Colon (tissue), 2 donors: ENCODE results near the gene MS4A3.
"Not testable (repeated sequence)": the region's sequence is repeated elsewhere in the genome, so short reads cannot be mapped to it uniquely, and the experiment has no call there.

Experiments
- FAIRE-seq: peaks from 2 replicates; lab custom pipeline; 2012; peaks lifted over from hg19 to GRCh38; lab: Jason Lieb, UNC
- donor health status: control.
- donor health status: control.

MS4A3 gene

DNA sequence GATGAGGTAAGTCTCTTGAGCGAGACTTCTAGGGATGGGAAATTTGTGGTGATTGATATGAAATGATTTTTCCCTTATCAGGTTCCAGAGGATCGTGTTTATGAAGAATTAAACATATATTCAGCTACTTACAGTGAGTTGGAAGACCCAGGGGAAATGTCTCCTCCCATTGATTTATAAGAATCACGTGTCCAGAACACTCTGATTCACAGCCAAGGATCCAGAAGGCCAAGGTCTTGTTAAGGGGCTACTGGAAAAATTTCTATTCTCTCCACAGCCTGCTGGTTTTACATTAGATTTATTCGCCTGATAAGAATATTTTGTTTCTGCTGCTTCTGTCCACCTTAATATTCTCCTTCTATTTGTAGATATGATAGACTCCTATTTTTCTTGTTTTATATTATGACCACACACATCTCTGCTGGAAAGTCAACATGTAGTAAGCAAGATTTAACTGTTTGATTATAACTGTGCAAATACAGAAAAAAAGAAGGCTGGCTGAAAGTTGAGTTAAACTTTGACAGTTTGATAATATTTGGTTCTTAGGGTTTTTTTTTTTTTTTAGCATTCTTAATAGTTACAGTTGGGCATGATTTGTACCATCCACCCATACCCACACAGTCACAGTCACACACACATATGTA lies 39.1 kb downstream of the MS4A3 start:
- no peak for FAIRE-seq

DNA sequence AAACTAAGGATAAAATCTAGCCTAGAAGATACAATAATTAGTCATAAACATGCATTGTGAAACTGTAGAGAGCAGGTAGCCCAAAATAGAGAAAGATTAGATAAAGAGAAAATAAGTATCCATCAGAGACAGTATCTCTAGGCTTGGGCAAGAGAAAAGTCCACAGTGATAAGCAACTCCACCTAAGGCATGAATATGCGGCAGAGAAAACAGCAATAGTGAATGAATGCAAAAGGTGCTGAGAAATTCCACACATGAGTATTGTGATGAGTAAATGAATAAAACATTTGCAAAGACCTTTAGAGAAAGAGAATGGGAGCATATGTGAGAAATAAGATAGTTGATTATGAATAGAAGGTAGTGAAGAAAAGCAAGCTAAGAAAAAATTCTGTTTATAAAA lies 40.7 kb downstream of the MS4A3 start:
- FAIRE-seq = no peak

DNA sequence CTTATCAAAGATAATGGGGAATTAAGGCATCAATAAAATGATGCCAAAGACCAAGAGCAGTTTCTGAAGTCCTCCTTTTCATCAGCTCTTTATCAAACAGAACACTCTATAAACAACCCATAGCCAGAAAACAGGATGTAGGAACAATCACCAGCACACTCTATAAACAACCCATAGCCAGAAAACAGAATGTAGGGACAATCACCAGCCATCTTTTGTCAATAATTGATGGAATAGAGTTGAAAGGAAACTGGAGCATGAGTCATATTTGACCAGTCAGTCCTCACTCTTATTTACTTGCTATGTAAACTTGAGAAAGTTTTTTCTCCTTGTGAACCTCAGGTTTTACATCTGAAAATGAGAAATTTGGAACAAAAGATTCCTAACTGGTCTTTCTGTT lies 42.0 kb downstream of the MS4A3 start:
- no peak for FAIRE-seq

DNA sequence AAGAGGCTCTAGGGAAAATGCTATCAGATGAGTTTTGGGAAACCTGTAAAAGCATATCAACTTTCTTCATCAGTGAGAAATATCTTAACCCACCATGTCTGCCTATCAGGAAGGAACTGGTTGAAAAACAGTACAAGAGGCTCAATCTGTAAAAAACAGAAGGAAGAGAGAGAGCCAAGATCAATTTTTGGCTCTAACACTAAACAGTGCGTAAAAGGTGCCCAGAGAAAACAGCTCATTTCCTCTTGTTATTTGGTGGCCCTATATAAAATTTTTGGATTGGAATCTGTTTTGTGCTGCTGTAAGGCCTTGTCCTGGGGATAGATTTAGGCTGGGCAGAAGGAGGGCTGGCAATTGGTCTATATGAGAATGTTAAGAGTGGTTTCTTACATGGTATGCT lies 44.1 kb downstream of the MS4A3 start:
- FAIRE-seq = no peak

DNA sequence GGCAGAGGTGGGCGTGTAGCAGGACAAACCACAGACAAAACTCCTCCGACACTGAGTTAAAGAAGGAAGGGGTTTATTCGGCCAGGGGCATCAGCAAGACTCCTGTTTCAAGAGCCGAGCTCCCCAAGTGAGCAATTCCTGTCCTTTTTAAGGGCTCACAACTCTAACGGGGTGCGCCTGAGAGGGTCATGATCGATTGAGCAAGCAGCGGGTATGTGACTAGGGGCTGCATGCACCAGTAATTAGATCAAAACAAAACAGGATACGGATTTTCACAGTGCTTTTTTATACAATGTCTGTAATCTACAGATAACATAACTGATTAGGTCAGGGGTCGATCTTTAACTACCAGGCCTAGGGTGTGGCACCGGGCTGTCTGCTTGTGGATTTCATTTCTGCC lies 44.9 kb downstream of the MS4A3 start:
- FAIRE-seq = not testable (repeated sequence)

DNA sequence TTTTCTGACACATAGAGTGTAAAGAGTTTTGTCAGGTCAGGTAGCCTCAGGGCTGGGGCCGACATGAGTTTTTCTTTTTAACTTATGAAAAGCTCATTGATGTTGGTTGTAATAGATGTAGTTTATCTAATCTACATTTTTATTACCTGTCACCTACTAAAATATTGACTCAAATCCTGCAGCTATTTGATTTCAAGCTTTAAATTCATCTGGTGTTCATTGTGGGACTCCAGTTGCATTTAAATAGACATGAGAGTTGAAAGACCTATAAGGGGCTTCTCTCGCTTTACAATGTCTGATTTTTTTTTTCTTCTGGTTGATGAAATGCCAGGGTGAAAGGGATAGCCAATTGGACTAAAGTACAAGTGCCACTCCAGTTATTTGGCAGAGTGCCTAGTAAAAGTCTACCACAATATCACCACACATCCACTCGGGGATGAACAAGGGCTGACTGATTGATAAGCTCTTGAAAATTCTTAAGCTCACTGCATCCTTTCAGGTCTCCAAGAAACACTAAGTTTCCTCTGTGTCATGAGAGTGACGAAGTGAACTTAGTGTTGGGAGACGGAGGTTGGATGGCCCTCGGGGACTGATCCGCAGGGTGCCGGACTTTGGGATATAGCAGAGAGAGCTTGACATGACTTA lies 48.1 kb downstream of the MS4A3 start:
- FAIRE-seq = not testable (repeated sequence)

DNA sequence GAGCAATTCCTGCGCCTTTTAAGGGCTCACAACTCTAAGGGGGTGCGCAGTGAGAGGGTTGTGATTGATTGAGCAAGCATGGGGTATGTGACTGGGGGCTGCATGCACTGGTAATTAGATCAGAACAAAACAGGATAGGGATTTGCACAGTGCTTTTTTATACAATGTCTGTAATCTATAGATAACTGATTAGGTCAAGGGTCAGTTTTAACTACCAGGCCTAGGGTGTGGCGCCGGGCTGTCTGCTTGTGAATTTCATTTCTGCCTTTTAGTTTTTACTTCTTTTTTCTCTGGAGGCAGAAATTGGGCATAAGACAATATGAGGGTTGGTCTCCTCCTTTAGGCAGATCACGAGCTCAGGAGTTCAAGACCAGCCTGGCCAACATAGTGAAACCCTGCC lies 52.2 kb downstream of the MS4A3 start:
- not testable (repeated sequence) for FAIRE-seq

DNA sequence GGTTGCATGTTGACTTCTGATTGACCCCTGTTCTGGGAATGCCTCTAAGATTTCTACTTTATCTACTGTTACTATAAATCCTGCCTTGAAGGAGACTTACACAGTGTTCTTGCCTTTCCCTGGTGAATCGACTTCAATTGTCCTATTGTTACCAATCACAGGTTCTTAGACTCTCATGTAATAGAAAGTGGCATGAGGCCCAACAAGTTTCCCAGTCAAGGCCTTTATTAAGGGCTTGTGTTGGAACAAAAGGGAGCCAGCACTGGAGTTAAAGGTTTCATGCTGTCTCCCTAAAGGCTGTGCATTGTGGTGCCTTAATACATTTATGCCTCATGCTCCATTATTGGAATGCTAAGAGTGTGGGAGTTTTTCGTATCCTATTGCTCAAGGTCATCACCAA lies 55.3 kb downstream of the MS4A3 start:
- no peak for FAIRE-seq

DNA sequence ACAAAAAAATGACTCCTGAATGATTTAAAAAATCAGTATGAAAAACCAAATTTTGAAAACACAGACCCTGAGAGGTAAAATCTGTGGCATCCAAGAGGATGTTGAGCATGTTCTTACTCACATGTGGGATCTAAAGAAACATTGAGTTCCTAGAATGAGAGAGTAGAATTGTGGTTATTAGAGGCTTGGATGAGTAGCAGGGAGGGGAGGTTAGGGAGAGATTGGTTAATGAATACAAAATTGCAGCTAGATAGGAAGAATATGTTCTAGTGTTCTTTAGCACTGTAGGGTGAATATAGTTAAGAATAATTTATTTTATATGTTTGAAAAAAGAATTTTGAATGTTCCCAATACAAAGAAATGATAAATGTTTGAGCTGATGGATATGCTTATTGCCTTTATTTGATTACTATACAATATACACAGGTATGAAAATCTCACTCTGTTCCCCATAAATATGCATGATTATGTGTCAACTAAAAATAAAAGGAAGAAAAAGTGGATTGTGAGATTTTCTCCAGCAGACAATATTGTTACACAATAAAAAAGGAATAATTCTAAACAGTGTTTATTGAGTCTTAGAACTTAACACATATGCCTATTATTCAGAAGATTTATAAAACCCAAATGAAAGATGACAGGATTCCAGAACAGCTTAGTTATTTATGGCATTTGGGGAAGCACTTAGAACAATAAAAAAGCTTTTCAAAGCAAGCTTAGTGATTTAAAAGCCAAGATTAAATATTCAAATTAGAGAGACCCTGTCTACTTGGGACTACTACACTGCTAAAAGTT lies 60.7 kb downstream of the MS4A3 start:
- FAIRE-seq = no peak

DNA sequence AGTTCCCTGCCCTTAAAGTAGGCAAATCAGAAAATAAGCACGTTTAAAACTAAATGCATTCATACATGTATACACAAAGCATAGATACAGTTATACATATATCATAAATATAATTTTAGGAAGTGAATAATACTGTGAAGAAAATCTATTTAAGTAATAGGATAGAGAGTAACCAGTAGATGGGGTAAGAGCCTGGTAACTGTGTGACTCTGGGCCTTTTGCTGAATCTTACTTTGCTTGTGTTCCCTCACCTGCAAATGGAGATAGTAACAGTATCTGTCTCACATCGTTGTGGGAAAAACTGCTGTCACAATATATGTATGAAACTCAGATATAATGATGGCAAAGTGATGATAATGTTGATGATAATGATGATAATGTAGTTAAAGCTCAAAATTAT lies 61.9 kb downstream of the MS4A3 start:
- no peak for FAIRE-seq

DNA sequence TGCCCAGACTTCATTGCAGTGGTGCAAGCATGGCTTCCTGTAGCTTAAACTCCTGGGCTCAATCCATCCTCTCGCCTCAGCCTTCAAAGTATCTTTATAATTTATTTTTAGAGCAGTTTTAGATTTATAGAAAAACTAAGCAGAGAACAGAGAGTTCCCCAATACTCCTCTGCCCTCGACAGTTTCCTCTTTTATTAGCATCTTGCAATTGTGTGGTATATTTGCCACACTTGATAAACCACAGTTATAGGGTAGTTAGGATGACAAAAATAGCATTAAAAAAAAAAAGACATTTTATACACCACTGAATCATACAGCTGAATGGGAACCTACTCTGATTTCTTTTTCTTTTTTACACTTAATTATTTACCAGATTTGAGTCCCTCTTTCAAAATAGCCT lies 63.2 kb downstream of the MS4A3 start:
- no peak for FAIRE-seq
